A673 (cell line): ENCODE results near the gene VAPA.

Source experiments
- CTCF ChIP-seq: fragments of 300-800, 200-600 bp; sonication (generic); conservative IDR thresholded peaks from 2 replicates; pipeline ENCODE4 v1.5.1; 2017; ENCODE audit warnings: low read depth, mild to moderate bottlenecking, antibody characterized with exemption, low read length, moderate library complexity, mixed read lengths
- EZH2 ChIP-seq: fragments of 200-600 bp; sonication (generic); IDR thresholded peaks from 2 replicates; pipeline ENCODE4 v1.6.1; 2017; ENCODE audit warnings: borderline replicate concordance, low read depth, mild to moderate bottlenecking, mixed read lengths, antibody characterized with exemption, low read length; ENCODE audit not compliant: poor library complexity, severe bottlenecking

GRCh38 chr18:10002280-10002679 is 88.5 kb downstream of the VAPA start:
- TF ChIP-seq CTCF (no peak), EZH2 (no peak)
